HG03558 (cell line): ENCODE data around the gene ZFR.
"Not testable (repeated sequence)": the region's sequence is repeated elsewhere in the genome, so short reads cannot be mapped to it uniquely, and the experiment has no call there.

Source experiments
- ATAC-seq: cut with Tn5 transposase; IDR thresholded peaks from one replicate; pipeline ENCODE4 v1.9.1; 2021; ENCODE audit warnings: moderate number of reproducible peaks; ENCODE audit not compliant: unreplicated experiment; ENCODE audit errors: extremely low read depth

ZFR gene

DNA sequence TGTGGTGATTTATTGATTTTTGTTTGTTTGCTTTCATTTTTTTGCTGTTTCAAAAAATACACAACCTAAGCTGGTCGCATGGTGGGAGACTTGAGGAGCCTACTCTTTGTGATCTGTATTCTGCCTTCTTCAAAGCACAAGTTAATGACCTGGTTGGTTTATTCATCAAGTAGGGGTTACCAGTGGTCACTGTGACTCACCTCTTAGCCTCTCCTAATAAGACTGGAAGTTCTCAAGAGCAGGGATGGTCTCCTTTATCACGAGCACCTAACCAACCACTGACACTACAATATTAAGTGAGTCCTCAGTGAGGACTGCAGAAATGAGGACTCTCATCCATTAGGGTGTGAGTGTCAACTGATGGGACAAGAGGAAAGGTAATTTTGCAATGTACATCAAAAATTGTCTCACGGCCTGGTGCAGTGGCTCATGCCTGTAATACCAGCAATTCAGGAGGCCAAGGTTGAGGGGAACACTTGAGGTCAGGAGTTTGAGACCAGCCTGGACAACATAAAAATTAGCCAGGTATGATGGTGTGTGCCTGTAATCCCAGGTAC lies 118.2 kb downstream of the ZFR start:
- ATAC-seq: no peak

DNA sequence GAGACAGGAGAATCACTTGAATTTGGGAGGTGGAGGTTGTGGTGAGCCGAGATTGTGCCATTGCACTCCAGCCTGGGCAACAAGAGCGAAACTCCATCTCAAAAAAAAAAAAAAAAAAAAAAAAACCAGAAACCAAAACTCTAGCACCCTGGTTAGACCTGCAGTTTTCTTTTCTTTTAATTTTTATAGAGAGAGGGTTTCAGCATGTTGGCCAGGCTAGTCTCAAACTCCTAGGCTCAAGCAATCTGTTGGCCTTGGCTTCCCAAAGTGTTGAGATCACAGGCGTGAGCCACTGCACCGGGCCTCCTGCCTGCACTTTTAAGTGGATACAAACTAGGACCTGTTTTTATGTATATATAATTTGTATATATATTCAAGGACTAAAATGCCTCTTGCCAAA lies 118.9 kb downstream of the ZFR start:
- ATAC-seq: no peak

DNA sequence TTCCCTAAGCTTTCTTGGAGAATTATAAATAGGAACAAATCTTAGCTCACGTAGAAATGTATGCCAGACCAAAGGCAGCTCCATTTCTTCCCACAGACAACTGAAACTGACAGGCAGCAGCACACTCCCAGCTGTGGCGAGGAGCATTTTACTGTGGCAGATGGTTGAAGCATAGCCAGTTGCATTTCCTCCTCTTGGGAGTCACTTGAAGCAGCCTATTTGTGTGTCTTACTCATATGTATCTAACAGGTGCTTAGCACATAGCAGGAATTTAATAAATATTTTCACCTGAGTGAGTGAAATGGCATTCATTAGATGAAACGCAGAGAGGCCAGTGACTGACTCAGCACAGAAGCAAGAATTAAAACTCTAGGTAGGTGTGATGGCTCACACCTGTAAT lies 119.5 kb downstream of the ZFR start:
- ATAC-seq: no peak

DNA sequence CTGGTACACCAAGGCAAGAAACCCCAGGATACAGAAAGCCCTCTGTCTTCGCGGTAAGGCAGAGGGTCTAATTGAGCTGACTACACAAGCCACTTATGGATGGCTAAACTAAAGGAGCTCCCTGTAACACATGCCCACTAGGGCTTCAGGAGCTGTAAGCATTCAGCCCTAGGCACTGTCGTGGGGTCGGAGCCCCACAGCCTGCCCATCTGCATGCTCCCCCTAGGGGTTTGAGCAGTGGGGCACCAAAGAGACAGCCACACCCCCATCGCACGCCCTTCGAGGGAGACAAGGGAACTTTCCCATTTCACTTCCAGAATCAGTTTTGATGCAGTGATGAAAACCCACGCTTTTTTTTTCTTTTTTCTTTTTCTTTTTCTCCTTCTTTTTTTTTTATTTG lies 120.8 kb downstream of the ZFR start:
- ATAC-seq: no peak

DNA sequence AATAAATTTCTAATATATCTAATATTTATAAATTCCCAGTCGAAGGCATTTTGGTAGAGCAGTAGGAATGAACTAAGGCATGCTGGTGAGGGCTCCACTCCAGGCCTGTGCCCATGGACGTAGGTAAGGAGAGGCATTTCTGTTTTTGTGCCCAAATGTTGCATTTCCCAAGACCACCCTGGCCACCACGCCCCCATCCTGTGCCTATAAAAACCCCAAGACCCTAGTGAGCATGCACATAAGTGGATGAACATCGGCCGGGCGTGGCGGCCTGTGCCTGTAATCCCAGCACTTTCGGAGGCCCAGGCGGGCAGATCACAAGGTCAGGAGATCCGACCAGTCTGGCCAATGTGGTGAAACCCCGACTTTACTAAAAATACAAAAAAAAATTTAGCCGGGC lies 121.7 kb downstream of the ZFR start:
- ATAC-seq: no peak

DNA sequence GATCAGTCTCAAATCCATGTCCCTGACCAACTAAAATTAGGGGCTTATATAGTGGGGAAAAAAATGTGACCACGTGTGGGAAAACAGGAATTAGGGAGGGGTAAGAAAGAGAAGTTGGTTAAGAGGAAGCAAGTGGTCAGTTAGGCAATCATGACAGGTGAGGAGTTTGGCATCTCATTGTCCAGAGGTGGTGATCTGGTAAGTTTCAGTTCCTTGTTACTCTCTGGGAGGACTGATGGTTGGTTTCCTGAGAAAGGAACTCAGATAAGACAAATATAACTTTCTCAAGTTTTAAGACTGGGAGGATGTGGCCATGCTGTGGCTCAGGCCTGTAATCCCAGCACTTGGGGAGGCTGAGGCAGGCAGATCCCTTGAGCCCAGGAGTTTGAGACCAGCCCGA lies 122.8 kb downstream of the ZFR start:
- ATAC-seq: not testable (repeated sequence)

DNA sequence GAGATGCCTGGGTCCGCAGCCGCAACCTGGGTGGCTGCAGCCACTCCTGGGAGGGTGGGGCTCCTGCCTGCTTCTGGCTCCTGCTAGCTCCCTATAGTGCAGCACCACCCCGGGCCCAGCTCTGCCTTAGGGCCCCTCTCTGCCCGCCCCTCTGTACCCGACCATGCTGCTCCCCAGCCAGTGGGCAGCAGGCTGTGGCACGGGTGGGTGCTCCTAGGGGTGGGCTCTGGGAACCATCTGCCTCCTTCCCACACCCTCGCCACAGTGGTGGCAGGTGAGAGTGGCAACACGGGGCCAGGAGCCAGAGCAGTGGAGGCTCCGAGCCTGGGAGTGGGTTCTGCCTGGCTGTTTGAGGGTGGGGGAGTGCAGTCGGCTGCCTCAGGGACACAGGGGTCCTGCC lies 124.0 kb downstream of the ZFR start:
- no peak for ATAC-seq

DNA sequence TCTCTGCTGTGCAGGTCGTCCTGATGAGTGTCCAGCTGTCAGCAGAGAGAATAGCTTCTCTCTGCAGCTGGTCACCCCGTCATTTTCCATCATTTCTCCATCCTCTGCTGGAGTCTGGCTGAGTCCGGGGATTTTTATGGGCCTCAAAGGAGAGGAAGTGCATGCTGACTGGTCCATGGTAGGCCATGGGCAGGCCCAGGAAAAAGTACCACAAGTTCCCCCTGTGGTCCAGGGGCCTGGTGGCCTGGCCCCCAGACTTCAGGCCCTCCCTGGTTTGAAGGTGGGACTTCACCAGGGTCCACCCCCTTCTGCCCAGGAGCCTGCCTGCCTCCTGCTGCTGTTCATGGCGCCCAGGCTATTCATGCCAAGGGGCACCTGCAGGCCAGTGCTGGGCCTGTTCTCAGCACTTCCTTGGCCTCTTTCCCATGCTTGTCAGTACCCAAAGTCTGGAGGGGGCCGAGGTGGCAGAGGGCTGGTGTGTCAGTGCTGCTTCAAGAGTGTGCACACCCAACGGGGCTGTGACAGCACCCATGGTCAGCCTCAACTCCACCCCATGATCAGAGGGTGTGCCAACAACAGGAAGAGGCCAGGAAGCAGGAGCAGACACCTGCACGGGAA lies 124.5 kb downstream of the ZFR start:
- no peak for ATAC-seq

DNA sequence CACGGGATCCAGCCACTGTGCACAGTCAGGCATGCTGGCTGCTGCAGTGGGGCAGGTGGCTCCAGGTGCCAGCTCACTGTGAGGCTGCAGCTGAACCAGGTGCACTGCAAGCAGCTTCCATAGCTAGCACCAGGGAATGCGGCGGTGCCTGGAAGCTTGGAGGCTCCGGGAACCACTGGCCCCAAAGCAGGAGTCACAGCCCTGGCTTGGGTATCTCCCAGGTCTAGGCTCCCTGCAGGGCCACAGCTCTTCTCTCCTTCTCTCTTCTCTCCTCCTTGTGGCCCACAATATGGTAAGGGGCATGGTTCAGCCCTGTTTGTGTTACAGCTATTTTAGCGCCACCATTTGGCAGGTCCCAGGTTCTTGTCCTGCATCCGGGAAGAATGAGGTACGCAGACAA lies 125.1 kb downstream of the ZFR start:
- no peak for ATAC-seq

DNA sequence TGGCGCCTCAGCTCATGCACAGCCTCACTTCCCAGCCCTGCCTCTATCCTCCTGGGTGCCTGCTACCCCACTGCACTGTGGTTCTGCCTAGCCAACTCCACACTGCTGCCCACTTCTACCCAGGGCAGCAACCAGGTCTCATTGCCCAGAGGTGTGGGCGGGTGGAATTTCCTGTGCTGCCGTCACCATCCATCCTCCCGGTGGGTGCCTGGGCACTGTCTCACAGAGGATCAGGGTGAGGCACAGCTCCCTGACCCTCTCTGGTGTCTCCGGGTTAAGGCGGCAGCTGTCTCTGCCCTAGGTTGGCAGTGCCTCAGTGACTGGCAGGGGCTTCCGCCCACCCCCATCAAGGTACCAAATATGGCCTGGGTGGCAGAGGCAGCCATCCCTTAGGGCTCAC lies 127.5 kb downstream of the ZFR start:
- ATAC-seq: no peak

DNA sequence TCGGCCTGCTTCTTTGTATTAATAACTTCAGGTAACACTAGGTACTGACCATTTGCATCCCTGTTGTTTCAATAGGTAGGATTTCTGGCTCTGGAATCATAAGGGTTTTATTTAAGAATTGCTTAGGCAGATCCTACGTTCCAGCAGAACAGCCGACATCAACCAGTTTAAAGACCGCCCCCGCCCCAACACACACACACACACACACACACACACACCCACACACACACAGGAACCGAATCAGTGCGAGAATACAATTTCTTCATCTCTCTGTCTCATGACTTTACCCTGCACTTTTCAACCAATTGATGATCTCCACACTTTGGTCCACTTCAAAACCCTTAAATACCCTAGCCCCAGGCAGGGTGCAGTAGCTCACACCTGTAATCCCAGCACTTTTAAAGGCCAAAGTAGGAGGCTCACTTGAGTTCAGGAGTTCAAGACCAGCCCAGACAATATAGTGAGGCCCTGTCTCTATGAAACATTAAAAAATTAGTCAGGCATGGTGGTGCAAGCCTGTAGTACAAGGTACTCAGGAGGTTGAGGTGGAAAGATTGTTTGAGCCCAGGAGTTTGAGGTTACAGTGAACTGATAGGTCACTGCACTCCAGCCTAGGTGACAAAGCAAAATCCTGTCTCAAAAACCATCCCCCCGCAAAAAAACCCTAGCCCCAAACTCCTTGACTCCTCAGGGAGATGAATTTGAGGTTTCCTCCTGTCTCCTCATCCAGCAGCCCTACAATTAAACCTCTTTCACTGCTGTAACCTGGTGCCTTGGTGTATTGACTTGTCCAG lies 129.1 kb downstream of the ZFR start:
- no peak for ATAC-seq

DNA sequence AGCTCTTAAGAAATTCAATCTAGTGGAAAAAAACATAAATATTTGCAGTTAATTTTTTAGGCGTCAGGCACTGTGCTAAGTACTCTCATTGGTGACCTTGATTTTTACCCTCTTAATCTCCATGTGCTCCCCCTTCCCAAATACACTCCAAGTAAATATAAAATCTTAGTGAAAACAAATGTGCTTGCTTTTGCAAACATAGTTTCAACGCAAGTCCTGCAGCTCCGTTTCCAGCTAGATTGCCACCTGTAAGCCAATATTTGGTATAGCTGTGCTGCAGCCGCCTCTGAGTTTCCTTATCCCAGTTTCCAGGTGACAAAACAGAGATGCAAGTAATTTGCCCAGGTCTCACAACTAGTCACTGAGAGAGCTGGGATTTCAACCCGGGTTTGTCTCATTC lies 129.9 kb downstream of the ZFR start:
- ATAC-seq: no peak

DNA sequence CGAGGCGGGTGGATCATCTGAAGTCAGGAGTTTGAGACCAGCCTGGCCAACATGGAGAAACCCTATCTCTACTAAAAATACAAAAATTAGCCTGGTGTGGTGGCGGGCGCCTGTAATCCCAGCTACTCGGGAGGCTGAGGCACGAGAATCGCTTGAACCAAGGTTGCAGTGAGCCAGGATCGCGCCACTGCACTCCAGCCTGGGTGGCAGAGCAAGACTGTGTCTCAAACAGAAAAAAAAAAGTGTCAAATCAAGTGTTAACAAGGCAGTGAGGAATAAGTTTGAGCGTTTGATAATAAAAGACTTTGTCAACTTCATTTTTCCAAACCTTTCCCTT lies 130.4 kb downstream of the ZFR start:
- ATAC-seq: not testable (repeated sequence)

DNA sequence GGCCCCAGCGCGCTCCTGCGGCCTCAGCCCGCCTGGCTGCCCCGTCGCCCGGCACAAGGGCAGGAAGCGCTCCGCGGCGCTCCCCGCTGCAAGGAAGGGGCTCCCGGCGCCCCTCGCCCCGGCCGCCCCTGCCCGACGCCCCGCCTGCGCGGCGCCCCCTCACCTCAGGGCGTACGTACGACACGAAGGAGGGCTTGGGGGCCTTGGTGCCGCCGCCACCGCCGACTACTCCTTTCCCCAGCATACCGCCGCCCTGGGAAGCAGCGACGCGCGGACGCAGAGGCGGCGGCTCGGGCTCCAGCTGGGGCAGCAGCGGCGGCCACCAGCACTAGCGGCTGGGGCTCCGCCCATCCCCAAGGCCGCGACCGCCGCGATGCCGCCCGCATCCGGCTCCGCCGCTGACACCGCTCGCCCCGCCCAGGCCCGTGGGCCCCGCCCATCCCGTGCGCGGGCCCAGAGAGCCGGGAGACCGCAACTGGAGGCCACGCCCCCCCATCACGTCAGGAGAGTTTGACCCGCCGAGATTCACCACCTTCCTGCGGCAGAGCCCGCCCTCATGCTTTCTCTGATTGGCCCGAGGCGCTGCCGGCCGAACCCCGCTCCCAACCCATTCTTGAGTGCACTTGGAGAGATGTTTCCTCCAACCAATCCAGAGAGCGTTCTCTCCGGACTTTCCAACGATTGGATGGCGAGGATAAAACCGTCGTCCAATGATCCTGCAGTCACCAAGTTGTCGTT lies 131.8 kb downstream of the ZFR start, which contains the start of gene MTMR12:
TSS of gene MTMR12 (minus strand) at position 345 of the 738 bp plus-strand sequence. CDS start at position 244, 101 bp downstream.
- peak; percentile 91 for ATAC-seq

DNA sequence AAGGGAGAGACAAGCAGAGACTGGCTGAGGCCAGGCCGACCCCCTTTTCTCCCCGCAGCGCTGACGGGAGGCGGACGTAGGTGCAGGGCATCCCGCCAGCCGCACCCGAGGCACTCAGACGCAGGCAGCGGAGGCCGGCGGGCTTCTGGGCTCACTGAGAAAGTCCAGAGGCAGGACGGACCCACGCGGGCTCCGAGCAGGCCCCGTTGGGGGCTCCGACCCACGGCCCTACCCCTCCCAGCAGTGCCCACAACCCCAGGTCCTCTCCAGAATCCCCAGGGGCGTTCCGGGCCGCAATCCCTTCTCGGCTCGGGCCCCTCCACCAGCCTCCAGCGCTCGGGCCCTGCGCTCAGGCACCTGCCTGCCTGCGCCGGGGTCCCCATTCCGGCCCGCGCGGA lies 132.3 kb downstream of the ZFR start:
- ATAC-seq: peak; percentile 10

DNA sequence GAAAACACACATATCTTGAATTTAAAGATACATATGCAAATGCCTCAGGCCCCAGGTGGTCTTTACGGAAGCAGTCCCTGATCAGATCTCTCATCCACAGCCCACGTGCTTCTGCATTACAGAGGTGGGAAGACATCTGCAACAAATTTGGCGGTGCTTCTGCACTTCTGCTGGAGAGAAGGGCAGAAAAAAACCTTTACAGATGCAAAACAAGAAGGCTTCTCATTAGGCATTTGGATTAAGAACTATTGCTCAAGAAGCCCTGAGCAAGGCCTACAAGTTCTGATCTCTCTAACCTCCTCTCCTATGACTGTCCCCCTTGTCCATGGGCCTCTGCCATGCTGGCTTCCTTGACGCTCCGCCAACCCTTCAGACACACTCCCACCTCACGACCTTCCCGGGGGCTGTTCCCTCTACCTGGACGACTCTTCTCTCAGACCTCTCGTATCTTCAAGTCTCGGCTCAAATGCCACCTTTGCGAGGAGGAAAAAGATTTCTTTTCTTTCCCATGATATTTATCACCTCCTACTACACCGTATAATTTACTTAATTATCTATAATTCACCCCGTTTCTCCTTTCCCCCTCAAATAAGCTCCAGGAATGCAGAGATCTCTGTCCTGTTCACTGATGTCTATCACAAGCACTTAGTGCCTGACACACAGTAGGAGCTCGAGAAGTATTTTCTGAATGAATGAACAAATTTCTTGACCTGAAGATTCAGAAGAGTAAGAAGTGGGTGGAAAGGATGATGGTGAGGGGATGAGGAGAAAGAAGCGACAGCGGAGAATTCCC lies 132.9 kb downstream of the ZFR start:
- no peak for ATAC-seq

DNA sequence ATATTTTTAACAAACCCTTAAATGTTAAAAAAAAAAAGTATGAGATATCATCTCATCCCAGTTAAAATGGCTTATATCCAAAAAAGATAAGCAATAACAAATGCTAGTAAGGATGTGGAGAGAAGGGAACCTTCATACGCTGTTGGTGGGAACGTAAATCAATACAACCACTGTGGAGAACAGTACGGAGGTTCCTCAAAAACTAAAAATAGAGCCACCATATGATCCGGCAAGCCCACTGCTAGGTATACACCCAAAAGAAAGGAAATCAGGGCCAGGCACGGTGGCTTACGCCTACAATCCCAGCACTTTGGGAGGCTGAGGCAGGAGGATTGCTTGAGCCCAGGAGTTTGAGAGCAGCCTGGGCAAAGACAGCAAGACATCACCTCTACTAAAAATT lies 134.8 kb downstream of the ZFR start:
- ATAC-seq: no peak

DNA sequence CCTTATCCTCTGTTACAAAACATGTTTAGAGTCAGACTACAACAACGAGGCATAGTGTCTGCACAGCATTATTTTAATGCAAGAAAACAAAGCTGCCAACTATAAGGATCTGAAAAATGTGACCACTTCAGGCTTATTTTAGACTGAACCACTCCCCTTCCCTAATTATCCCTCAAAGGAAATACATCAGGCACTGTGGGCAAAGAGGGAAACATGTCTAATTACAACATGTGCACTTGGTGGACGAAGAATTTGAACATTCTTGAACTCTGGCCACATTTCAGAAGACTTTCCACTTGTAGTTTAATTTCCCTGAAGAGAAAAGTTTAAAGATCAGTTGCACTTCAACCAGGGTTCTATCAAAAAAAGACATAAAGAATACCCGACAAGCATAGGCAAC lies 135.6 kb downstream of the ZFR start:
- no peak for ATAC-seq

DNA sequence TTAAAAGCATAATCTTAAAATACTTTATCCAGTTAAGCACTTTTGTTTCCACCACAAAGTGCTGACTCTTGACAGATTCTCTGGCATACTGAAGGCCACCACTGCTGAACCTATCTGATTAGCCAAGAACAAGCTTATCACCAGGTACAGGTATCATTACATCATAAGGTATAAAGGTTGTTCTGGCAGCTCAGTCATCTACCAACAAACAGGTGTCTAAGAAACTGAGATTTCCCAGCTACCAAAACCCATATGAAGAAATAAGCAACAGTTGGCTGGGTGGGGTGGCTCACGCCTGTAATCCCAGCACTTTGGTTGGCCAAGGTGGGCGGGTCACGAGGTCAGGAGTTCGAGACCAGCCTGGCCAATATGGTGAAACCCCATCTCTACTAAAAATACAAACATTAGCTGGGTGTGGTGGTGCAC lies 136.8 kb downstream of the ZFR start:
- no peak for ATAC-seq

DNA sequence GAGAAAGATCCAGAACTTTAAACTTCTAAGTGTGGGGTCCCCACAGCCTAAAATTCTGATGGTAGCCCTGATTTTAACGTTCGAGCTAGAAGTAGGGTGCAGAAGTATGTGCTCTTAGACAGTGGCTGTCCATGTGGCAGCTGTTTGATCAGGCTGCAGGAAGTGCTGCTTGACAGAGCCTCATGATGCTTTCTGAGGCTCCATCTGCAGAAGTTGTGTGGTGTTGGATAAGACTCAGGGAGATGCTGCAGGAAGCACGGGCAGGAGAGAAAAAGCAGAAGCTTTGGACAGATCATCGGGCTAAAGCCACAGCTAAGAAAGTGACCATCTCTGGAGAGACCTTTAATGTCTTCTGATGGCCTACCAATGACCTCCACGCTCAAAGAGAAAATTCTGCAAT lies 139.9 kb downstream of the ZFR start:
- no peak for ATAC-seq
